PC-9 (cell line): ENCODE data around the gene MAPKAPK5. TPM values are rescaled to one million over a fixed set of nuclear protein-coding genes. Genes with fewer than 3 reads are reported as not detected.

Experiments used
- BruUV-seq: library from RNA; stranded (reverse); fragments of 400-500 nt; replicated peaks from 2 replicates; lab custom pipeline; 2021; lab: Mats Ljungman, UMichigan
- CTCF ChIA-PET: fragments of 300-600 bp; sonication (Branson Sonifier 250); formaldehyde crosslinking; loops from one replicate; lab custom pipeline; 2022; ENCODE audit warnings: antibody characterized with exemption; lab: Charles Lee
- POLR2A ChIA-PET: fragments of 300-600 bp; sonication (Branson Sonifier 250); formaldehyde crosslinking; loops from one replicate; lab custom pipeline; 2022; ENCODE audit warnings: antibody characterized with exemption; ENCODE audit not compliant: unreplicated experiment; lab: Charles Lee
- DNase-seq, 2 experiments: peaks; one replicate each; pipeline versions ENCODE4 v3.0.0 to v3.0.0-alpha.2; 2015 to 2022; ENCODE audit warnings: mixed read lengths in 1 of 2
- H2AFZ ChIP-seq: fragments of 200-600 bp; sonication (generic); 2 replicates; pipeline ENCODE4 v1.8.1; 2017; ENCODE audit warnings: antibody characterized with exemption
- H3F3A ChIP-seq: fragments of 200-600 bp; sonication (generic); 2 replicates; pipeline ENCODE4 v1.8.1; 2017; ENCODE audit warnings: antibody characterized with exemption, mild to moderate bottlenecking, low read depth; ENCODE audit not compliant: insufficient read depth
- H3K27ac ChIP-seq: fragments of 200-600 bp; sonication (generic); 2 replicates; pipeline ENCODE4 v1.6.1; 2016; ENCODE audit warnings: mixed run types
- H3K27me3 ChIP-seq: fragments of 200-600 bp; sonication (generic); 2 replicates; pipeline ENCODE4 v1.6.1; 2016; ENCODE audit warnings: low read depth, mixed run types; ENCODE audit not compliant: insufficient read depth
- H3K36me3 ChIP-seq: fragments of 200-600 bp; sonication (generic); 2 replicates; pipeline ENCODE4 v1.6.1; 2016; ENCODE audit warnings: low read depth, mixed run types
- H3K4me1 ChIP-seq: fragments of 200-600 bp; sonication (generic); replicated peaks from 2 replicates; pipeline ENCODE4 v1.6.1; 2016; ENCODE audit warnings: mixed run types; ENCODE audit not compliant: insufficient read depth
- H3K4me2 ChIP-seq: fragments of 200-600 bp; sonication (generic); 2 replicates; pipeline ENCODE4 v1.6.1; 2017; ENCODE audit warnings: mixed run types
- H3K4me3 ChIP-seq: fragments of 200-600 bp; sonication (generic); 2 replicates; pipeline ENCODE4 v1.6.1; 2016; ENCODE audit warnings: mixed run types
- H3K79me2 ChIP-seq: fragments of 200-600 bp; sonication (generic); 2 replicates; pipeline ENCODE4 v1.6.1; 2017; ENCODE audit warnings: low read depth, mixed run types
- H3K9me2 ChIP-seq: fragments of 200-600 bp; sonication (generic); 2 replicates; pipeline ENCODE4 v1.8.1; 2017; ENCODE audit warnings: mild to moderate bottlenecking; ENCODE audit not compliant: insufficient read depth
- H3K9me3 ChIP-seq: fragments of 200-600 bp; sonication (generic); 2 replicates; pipeline ENCODE4 v1.8.1; 2016; ENCODE audit warnings: low read depth; ENCODE audit not compliant: insufficient read depth
- H4K20me1 ChIP-seq: fragments of 200-600 bp; sonication (generic); 2 replicates; pipeline ENCODE4 v1.8.1; 2017; ENCODE audit not compliant: insufficient read depth
- EZH2 ChIP-seq: fragments of 200-600 bp; sonication (generic); IDR thresholded peaks from 2 replicates; pipeline ENCODE4 v1.8.0; 2017; ENCODE audit warnings: antibody characterized with exemption, low read depth
- intact Hi-C: fragments of 100-400 bp; cut with micrococcal nuclease; formaldehyde crosslinking; loops from one replicate; pipeline ENCODE4 v1.10.0; 2022; ENCODE audit not compliant: unreplicated experiment
- total RNA-seq: library from RNA; stranded (reverse); gene quantifications from 2 replicates; pipeline ENCODE4 v1.2.3, GENCODE V29; 2021
- TF ChIP-seq, protein P1 (sequence below): fragments of 200-600 bp; sonication (generic); conservative IDR thresholded peaks from 2 replicates; pipeline ENCODE4 v1.6.1; 2017; ENCODE audit warnings: mixed run types, antibody characterized with exemption, mild to moderate bottlenecking, moderate library complexity

MAPKAPK5 gene
- total RNA-seq, 1 experiment from 2014 or later, result 45.0 TPM

DNA sequence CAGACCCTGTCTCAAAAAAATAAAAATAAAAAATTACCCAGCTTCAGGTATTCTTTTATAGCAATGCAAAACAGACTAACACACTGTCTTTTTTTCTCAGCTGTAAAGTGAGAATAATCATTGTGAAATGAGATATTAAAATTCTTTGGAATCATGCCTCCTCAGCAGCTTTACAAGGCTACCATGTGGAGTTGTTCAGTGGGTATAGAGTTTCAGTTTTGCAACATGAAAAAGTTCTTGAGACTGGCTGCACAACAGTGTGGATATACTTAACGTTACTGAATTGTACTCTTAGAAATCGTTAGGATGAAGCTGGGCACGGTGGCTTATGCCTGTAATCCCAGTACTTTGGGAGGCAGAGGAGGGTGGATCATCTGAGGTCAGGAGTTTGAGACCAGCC, 15.7 kb upstream of the MAPKAPK5 start:
- H3K4me2 ChIP-seq, result no peak overlapping the region
- TF ChIP-seq, protein P1, sequence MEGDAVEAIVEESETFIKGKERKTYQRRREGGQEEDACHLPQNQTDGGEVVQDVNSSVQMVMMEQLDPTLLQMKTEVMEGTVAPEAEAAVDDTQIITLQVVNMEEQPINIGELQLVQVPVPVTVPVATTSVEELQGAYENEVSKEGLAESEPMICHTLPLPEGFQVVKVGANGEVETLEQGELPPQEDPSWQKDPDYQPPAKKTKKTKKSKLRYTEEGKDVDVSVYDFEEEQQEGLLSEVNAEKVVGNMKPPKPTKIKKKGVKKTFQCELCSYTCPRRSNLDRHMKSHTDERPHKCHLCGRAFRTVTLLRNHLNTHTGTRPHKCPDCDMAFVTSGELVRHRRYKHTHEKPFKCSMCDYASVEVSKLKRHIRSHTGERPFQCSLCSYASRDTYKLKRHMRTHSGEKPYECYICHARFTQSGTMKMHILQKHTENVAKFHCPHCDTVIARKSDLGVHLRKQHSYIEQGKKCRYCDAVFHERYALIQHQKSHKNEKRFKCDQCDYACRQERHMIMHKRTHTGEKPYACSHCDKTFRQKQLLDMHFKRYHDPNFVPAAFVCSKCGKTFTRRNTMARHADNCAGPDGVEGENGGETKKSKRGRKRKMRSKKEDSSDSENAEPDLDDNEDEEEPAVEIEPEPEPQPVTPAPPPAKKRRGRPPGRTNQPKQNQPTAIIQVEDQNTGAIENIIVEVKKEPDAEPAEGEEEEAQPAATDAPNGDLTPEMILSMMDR, result no peak
- TF ChIP-seq EZH2, result no peak
- intact Hi-C loops, result loop anchor here (10.0 kb wide), 1 partner anchor 558 kb away; the partner anchor contains the start of gene HECTD4
- no peak overlapping the region for H2AFZ ChIP-seq
- peaks cover 15% of the 10 kb centered on the region; the same call in 1 of the 2 replicates for H3K27me3 ChIP-seq
- ChIA-PET POLR2A (no interaction called here), CTCF (interaction anchor here (0.6 kb wide), 1 partner anchor 13 kb away, joined by 3 read pairs; no protein-coding TSS in a partner anchor)
- H3K79me2 ChIP-seq, result no peaks in the 10 kb centered on the region
- H3K36me3 ChIP-seq, result no peaks in the 10 kb centered on the region
- no peaks in the 10 kb centered on the region for H3K9me2 ChIP-seq
- no TSS peak for BruUV-seq
- DNase-seq, result no peak
- H3K27ac ChIP-seq, result no peak overlapping the region
- no peaks in the 10 kb centered on the region for H3F3A ChIP-seq
- no peaks in the 10 kb centered on the region for H4K20me1 ChIP-seq
- 0 out of 2 replicates have a peak, but pooled peaks cover 6% of the 10 kb centered on the region for H3K4me1 ChIP-seq
- no peak overlapping the region for H3K4me3 ChIP-seq
- no peaks in the 10 kb centered on the region for H3K9me3 ChIP-seq

GRCh38 chr12:111826992-111827391, 15.0 kb upstream of the MAPKAPK5 start:
- Histone ChIP-seq H4K20me1 (no peaks in the 10 kb centered on the region), H3K4me1 (0 out of 2 replicates have a peak, but pooled peaks cover 6% of the 10 kb centered on the region), H3K79me2 (no peaks in the 10 kb centered on the region), H3K4me2 (no peak overlapping the region), H3F3A (no peaks in the 10 kb centered on the region), H3K9me2 (no peaks in the 10 kb centered on the region), H3K9me3 (no peaks in the 10 kb centered on the region), H3K36me3 (no peaks in the 10 kb centered on the region), H3K4me3 (no peak overlapping the region), H3K27me3 (peaks cover 11% of the 10 kb centered on the region; the same call in 1 of the 2 replicates), H3K27ac (no peak overlapping the region), H2AFZ (no peak overlapping the region)
- TF ChIP-seq, protein P1, result no peak
- TF ChIP-seq EZH2, result no peak
- ChIA-PET POLR2A (no interaction called here), CTCF (no interaction called here)
- no peak for DNase-seq
- BruUV-seq, result no TSS peak
- intact Hi-C loops, result loop anchor here (10.0 kb wide), 1 partner anchor 558 kb away; the partner anchor contains the start of gene HECTD4

- DNase-seq, result no peak
- intact Hi-C loops, result loop anchor here (10.0 kb wide), 1 partner anchor 557 kb away; the partner anchor contains the start of gene HECTD4
- TF ChIP-seq EZH2, result no peak
- TF ChIP-seq, protein P1, result no peak
- H4K20me1 ChIP-seq, result no peaks in the 10 kb centered on the region
- no TSS peak for BruUV-seq
- ChIA-PET CTCF (no interaction called here), POLR2A (no interaction called here)
- H3K4me2 ChIP-seq, result 0 out of 2 replicates have a peak overlapping the region, but pooled peaks have one; percentile 31
- H3K9me3 ChIP-seq, result no peaks in the 10 kb centered on the region
- H3F3A ChIP-seq, result no peaks in the 10 kb centered on the region
- no peak overlapping the region; the same call in 1 of the 2 replicates for H2AFZ ChIP-seq
- no peaks in the 10 kb centered on the region for H3K79me2 ChIP-seq
- no peaks in the 10 kb centered on the region for H3K9me2 ChIP-seq
- H3K4me1 ChIP-seq, result 0 out of 2 replicates have a peak, but pooled peaks cover 6% of the 10 kb centered on the region
- H3K27me3 ChIP-seq, result 0 out of 2 replicates have a peak, but pooled peaks cover 1% of the 10 kb centered on the region
- no peaks in the 10 kb centered on the region for H3K36me3 ChIP-seq
- H3K4me3 ChIP-seq, result no peak overlapping the region
- H3K27ac ChIP-seq, result no peak overlapping the region
These were observed 14.1 kb upstream of the MAPKAPK5 start for GRCh38 chr12:111827907-111828306.
